ENCODE measurements around the gene KCNJ8.

DNA sequence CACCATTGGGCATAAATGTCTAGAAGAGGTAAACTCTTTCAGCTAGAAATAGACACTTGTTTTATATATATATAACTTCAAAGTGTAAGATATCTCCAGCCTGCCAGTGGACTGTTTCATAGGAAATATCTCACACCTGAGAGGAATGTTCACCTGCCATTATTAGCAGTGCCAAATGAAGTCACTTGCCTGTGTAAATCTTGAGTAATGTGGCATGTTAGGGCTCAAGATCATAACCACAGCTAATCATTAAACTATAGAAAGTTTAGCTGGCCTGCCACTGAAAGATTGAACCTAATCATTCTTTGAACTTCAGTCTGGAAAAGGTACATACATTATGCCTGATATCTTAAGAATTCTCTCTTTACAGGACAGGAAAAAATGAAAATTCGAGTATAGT, 25.5 kb upstream of the KCNJ8 start:
- TF ChIP-seq, protein P1, sequence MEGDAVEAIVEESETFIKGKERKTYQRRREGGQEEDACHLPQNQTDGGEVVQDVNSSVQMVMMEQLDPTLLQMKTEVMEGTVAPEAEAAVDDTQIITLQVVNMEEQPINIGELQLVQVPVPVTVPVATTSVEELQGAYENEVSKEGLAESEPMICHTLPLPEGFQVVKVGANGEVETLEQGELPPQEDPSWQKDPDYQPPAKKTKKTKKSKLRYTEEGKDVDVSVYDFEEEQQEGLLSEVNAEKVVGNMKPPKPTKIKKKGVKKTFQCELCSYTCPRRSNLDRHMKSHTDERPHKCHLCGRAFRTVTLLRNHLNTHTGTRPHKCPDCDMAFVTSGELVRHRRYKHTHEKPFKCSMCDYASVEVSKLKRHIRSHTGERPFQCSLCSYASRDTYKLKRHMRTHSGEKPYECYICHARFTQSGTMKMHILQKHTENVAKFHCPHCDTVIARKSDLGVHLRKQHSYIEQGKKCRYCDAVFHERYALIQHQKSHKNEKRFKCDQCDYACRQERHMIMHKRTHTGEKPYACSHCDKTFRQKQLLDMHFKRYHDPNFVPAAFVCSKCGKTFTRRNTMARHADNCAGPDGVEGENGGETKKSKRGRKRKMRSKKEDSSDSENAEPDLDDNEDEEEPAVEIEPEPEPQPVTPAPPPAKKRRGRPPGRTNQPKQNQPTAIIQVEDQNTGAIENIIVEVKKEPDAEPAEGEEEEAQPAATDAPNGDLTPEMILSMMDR (IDR thresholded peaks at IDR 0.05): no peak
- no peak for TF ChIP-seq EZH2phosphoT487 (IDR thresholded peaks at IDR 0.05)
- no peak for TF ChIP-seq EZH2 (IDR thresholded peaks at IDR 0.05)
